Stimulated activated CD4-positive, alpha-beta T cell treated with anti-CD3 and anti-CD28 coated beads, Interleukin-15, amount 100 ng/mL, for 48 hours (primary cell): ENCODE results near the gene NPHP1.
"Not testable (repeated sequence)": the region's sequence is repeated elsewhere in the genome, so short reads cannot be mapped to it uniquely, and the experiment has no call there.

Source experiments
- DNase-seq, 2 donors: peaks; one replicate each; pipeline ENCODE4 v3.0.0-alpha.2; 2020; ENCODE audit warnings: low read depth in 2 of 2

The NPHP1 gene

DNA sequence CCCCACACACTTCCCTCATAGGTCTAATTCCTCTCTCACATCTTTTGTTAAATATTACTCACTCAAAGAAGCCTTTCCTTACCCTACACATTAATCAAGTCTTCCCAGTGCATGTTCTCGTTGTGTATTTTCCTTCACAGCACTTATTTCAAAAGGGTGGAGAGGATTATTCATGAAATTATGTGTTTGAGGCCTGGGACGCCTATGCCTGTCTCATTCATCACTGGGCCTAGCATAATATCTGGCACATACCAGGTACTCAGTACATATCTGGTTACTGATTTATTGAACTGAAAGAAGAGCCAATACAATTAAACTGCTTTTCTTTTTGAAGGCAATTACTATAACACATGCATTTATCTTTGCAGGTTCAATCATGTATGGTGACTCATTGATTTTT lies 74.1 kb downstream of the NPHP1 start:
- DNase-seq = no peak

GRCh38 chr2:110126906-110127305 lies 77.9 kb downstream of the NPHP1 start:
- DNase-seq = no peak

GRCh38 chr2:110126086-110126773 lies 78.6 kb downstream of the NPHP1 start:
- DNase-seq = no peak

DNA sequence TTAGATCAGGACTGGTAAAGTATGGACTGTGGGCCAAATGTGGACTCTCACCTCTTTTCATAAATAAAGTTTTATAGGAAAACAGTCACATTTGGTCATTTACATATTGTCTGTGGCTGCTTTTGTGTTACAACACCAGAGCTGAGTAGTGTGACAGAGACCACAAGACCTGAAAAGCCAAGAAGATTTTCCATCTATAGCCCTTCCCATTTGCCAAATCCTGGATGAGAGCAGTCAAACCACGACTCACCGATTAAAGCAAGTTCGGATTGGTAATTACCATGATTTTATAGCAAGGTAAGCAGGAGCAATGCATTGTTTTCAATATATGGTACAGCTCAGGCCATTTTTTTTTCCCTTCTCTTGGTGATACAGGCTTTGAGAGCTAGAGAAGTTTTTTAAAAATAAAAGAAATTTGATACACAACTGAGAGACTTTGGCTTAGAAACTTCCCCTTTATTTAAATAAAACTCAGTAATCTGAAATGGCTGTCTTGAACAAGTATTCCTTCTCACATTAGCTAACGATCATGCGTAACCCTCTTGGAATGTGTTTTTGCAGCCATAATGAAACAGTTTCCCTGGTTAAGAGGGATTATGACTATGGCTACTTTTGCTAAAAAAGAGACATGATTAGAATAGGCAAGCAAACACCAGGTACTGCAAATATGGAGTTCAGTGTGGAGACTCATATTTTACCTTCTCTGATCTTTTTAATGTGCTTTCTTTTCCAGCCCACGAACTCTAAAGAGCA lies 79.7 kb downstream of the NPHP1 start:
- no peak for DNase-seq

GRCh38 chr2:110124038-110124825 lies 80.6 kb downstream of the NPHP1 start:
- no peak for DNase-seq

GRCh38 chr2:110121592-110121991 lies 83.2 kb downstream of the NPHP1 start:
- DNase-seq = no peak

DNA sequence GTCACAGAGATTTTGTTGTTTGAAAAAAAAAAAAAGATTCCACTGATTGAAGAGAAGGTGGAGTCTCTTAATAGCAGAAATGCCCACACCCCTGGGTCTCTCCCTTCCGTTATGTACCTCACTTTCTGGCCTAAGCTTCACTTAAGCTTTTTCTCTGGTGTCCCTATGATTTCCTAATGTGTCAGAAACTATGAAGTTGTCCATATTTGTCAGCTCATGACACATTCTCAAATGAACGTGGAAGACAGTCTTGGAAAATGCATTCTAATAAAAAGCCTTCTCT lies 83.8 kb downstream of the NPHP1 start:
- no peak for DNase-seq

- no peak for DNase-seq
Observed at GRCh38 chr2:110120171-110121051, 84.4 kb downstream of the NPHP1 start.

DNA sequence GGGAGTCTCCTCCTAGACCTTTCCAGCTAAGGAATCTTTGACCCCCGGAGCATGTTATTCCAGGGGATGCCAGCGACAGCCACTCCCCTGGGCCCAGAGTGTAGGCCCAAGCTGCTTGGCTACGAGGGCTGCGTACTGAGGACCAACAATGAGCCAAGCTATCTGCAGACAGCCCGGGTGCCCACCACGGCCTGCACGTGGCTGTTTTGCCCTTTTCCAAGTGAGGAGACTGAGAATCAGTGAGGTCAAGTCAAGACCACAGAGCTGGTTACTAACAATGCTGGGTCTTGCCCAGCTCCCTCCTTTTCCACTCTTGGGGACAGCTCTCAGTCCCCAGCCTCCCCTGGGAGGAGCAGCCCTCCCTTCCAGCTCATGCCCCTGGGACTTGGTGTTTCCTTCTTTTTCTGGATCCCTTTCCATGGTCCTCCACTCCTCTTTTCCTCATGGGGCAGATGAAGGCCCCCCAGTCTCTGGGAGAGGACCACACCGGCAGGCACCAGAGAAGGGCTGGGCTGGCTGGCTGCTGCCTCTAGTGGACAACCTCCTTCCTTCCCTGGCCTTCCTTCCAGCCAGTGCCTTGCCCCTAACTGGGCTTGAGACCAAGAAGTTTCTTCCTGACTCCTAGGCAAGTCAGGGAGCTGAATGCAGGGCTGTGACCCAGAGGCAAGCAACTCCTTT lies 88.6 kb downstream of the NPHP1 start:
- DNase-seq = no peak

DNA sequence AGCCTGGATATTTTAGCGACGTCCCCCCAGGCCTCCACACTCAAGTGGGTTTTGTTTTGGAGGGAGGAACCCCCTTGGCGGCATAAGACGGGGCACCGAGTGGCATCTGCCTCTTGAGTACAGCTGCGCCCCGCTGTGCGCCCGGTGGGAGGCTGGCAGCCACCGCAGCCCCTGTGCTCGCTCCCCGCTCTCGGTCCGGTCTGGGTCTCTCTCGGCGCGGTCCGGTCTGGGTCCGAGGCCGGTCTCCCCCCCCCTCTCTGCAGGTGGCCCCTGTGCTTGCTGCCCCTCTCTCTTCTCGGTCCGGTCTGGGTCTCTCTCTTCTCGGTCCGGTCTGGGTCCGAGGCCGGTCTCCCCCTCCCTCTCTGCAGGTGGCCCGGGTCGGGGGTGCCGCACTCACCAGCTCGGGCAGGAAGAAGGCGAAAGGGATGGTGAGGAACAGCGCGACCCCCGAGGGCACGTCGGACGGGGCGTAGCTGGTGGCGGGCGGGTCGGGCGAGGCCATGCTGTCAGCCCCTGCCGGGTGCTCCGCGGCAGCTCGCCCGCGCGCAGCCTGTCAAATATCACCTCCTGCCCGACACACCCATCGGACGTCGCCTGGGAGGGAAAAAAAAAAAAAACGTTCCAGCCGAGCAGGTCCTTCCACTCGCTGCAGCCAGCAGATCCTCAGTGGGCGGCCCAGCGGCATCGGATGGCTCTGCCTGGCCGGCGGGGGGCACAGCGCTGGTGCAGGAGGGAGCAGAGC lies 89.4 kb downstream of the NPHP1 start, which contains the start of gene MALL:
Gene MALL (minus strand): TSS at position 532 of the 742 bp plus-strand sequence. CDS start 30 bp downstream, at position 502.
- DNase-seq = no peak

GRCh38 chr2:110114831-110115255 lies 90.0 kb downstream of the NPHP1 start:
- DNase-seq = no peak

GRCh38 chr2:110113961-110114591 lies 90.7 kb downstream of the NPHP1 start:
- no peak for DNase-seq

DNA sequence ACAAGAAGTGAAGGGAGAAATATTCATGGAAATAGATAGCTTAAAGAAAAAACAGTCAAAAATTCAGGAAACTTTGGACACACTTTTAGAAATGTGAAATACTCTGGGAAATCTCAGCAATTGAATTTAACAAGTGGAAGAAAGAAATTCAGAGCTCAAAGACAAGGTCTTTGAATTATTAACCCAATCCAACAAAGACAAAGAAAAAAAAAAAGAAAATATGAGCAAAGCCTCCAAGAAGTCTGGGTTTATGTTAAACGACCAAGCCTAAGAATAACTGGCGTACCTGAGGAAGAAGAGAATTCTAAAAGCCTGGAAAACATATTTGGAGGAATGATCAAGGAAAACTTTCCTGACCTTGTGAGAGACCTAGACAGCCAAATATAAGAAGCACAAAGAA lies 96.5 kb downstream of the NPHP1 start:
- DNase-seq = not testable (repeated sequence)

DNA sequence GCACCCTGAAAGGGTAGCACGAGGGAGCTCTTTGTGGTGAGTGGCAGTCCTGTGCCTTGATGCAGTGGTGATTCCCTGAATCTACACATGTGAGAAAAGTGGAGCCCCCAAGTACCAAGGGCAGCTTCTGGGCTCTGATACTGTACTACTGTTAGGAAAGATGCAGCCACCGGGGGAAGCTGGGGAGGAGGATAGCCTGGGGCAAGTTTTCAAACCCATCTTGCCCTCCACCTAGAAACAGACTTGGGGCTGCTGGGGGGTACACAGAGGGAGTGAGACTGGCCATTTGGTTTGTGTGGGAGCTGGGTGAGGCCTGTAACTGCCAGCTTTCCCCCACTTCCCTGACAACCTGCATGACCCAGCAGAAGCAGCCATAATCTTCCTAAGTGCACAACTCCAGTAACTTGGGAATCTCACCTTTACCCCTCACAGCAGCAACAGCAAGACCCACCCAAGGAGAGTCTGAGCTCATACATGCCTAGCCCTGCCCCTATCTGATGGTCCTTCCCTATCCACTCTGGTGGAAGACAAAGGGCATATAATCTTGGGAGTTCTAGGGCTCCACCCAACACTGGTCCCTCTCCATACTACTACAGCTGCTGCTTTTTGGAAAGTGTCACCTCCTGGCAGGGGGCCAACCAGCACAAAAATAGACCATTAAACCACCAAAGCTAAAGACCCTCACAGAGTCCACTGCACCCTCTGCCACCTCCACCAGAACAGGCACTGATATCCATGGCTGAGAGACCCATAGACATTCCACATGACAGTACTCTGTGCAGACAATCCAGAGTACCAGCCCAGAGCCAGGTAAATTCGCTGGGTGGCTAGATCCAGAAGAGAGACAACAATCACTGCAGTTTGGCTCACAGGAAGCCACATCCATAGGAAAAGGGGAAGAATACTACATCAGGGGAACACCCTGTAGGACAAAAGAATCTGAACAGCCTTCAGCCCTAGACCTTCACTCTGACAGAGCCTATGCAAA lies 97.4 kb downstream of the NPHP1 start:
- DNase-seq = no peak

GRCh38 chr2:110106642-110107041 lies 98.2 kb downstream of the NPHP1 start:
- no peak for DNase-seq

GRCh38 chr2:110105608-110106467 lies 99.0 kb downstream of the NPHP1 start:
- no peak for DNase-seq

GRCh38 chr2:110105183-110105582 lies 99.6 kb downstream of the NPHP1 start:
- no peak for DNase-seq
